Caco-2 (cell line): Measurements from ENCODE around the gene KCNK15. TPM values are rescaled to one million over a fixed set of nuclear protein-coding genes. Genes with fewer than 3 reads are reported as not detected.

Source experiments
- BruUV-seq: library from RNA; stranded (reverse); fragments of 400-500 nt; replicated peaks from 2 replicates; lab custom pipeline; 2021; lab: Mats Ljungman, UMichigan
- CTCF ChIA-PET: fragments of 300-600 bp; sonication (Branson Sonifier 250); formaldehyde crosslinking; loops from one replicate; lab custom pipeline; 2022; ENCODE audit warnings: antibody characterized with exemption; lab: Charles Lee
- POLR2A ChIA-PET: fragments of 300-600 bp; sonication (Branson Sonifier 250); formaldehyde crosslinking; loops from one replicate; lab custom pipeline; 2022; ENCODE audit warnings: antibody characterized with exemption; lab: Charles Lee
- DNase-seq, 2 experiments: peaks; one replicate each; pipeline versions ENCODE4 v3.0.0 to v3.0.0-alpha.2; 2020 to 2022
- H3K27me3 ChIP-seq: replicated peaks from 2 replicates; pipeline ENCODE4 v1.6.0; 2011; ENCODE audit warnings: low read length; ENCODE audit not compliant: control insufficient read depth, insufficient read depth
- H3K36me3 ChIP-seq: 2 replicates; pipeline ENCODE4 v1.5.1; 2011; ENCODE audit warnings: low read length; ENCODE audit not compliant: control insufficient read depth, insufficient read depth
- H3K4me1 ChIP-seq: fragments of 250-450 bp; sonication (Bioruptor Pico); 2 replicates; pipeline ENCODE4 v1.5.1; 2020; ENCODE audit warnings: mild to moderate bottlenecking
- H3K4me3 ChIP-seq: 2 replicates; pipeline ENCODE4 v1.5.1; 2011; ENCODE audit warnings: low read depth, mild to moderate bottlenecking, control low read depth, low read length
- H3K9me3 ChIP-seq: fragments of 250-450 bp; sonication (Bioruptor Pico); 2 replicates; pipeline ENCODE4 v1.5.1; 2020; ENCODE audit warnings: mild to moderate bottlenecking, moderate library complexity
- H3K27ac Mint-ChIP-seq: one replicate; pipeline ENCODE4 v1.8.0; 2022; ENCODE audit warnings: mixed read lengths; ENCODE audit not compliant: unreplicated experiment
- H3K27me3 Mint-ChIP-seq: one replicate; pipeline ENCODE4 v1.8.0; 2022; ENCODE audit warnings: mixed read lengths; ENCODE audit not compliant: insufficient read depth, unreplicated experiment
- H3K36me3 Mint-ChIP-seq: one replicate; pipeline ENCODE4 v1.8.0; 2022; ENCODE audit warnings: mild to moderate bottlenecking, mixed read lengths; ENCODE audit not compliant: insufficient read depth, unreplicated experiment
- H3K4me1 Mint-ChIP-seq: one replicate; pipeline ENCODE4 v1.8.0; 2022; ENCODE audit warnings: low read depth, mixed read lengths; ENCODE audit not compliant: unreplicated experiment
- H3K4me3 Mint-ChIP-seq: one replicate; pipeline ENCODE4 v1.8.0; 2022; ENCODE audit warnings: mild to moderate bottlenecking, moderate library complexity, mixed read lengths; ENCODE audit not compliant: unreplicated experiment
- H3K9me3 Mint-ChIP-seq: one replicate; pipeline ENCODE4 v1.8.0; 2022; ENCODE audit warnings: mixed read lengths; ENCODE audit not compliant: unreplicated experiment
- CTCF ChIP-seq, 2 experiments: fragments of 200-600 bp in 1 of 2; IDR thresholded peaks; 1 replicate in 1 of 2; 2 replicates in 1 of 2; pipeline versions ENCODE4 v1.5.1 to v1.8.0; 2011 to 2022; ENCODE audit warnings: antibody characterized with exemption in 1 of 2, control low read depth in 1 of 2, inconsistent platforms in 1 of 2, low read depth in 1 of 2, low read length in 1 of 2, mild to moderate bottlenecking in 1 of 2, moderate library complexity in 1 of 2; ENCODE audit not compliant: insufficient read depth in 1 of 2, severe bottlenecking in 1 of 2, unreplicated experiment in 1 of 2
- intact Hi-C: fragments of 100-400 bp; cut with micrococcal nuclease; formaldehyde crosslinking; loops from one replicate; pipeline ENCODE4 v1.10.0; 2022; ENCODE audit not compliant: unreplicated experiment
- total RNA-seq: library from RNA; stranded (reverse); gene quantifications from 2 replicates; pipeline ENCODE4 v1.2.3, GENCODE V29; 2022

The KCNK15 gene
- total RNA-seq, 1 experiment from 2014 or later: 2.9 TPM

- ChIA-PET POLR2A (interaction anchor here (1.7 kb wide), 1 partner anchor 138 kb away, joined by 4 read pairs; the partner anchor contains the start of gene YWHAB), CTCF (interaction anchor here (0.5 to 2.3 kb wide), 37 partner anchors 8 to 399 kb away, joined by 3 to 27 read pairs (median 4); partner anchors contain the start of gene YWHAB)
- intact Hi-C loops: loop anchor here (1.0 to 2.0 kb wide), 5 partner anchors 11 to 120 kb away; no protein-coding TSS in a partner anchor
- peak; percentile 91 to 96 for DNase-seq
- Mint-ChIP-seq H3K27me3 (peaks cover 6% of the 10 kb centered on the region), H3K36me3 (peaks cover 14% of the 10 kb centered on the region), H3K27ac (peak overlapping the region; percentile 85), H3K4me1 (peaks cover 15% of the 10 kb centered on the region), H3K9me3 (no peaks in the 10 kb centered on the region), H3K4me3 (peak overlapping the region; percentile 66)
- Histone ChIP-seq H3K36me3 (no peaks in the 10 kb centered on the region), H3K4me1 (peaks cover 11% of the 10 kb centered on the region), H3K4me3 (no peak overlapping the region), H3K9me3 (no peaks in the 10 kb centered on the region), H3K27me3 (peaks cover 2% of the 10 kb centered on the region; the same call in 1 of the 2 replicates)
- TF ChIP-seq CTCF (IDR thresholded peaks at IDR 0.05; ENCODE audit: insufficient read depth in 1 of 2, low read depth in 1 of 2, low read length in 1 of 2, severe bottlenecking in 1 of 2, unreplicated experiment in 1 of 2): peak; percentile 92 to 96
- BruUV-seq: no TSS peak
These were observed 1.7 kb downstream of the KCNK15 start for GRCh38 chr20:44747166-44748004.

GRCh38 chr20:44748005-44748370, 2.3 kb downstream of the KCNK15 start:
- DNase-seq: peak in 1 of 2 experiments; percentile 36
- no peak overlapping the region for H3K4me3 Mint-ChIP-seq
- H3K27me3 ChIP-seq: peaks cover 2% of the 10 kb centered on the region; the same call in 1 of the 2 replicates
- H3K4me1 Mint-ChIP-seq: peaks cover 15% of the 10 kb centered on the region
- CTCF ChIA-PET: interaction anchor here (0.6 to 2.3 kb wide), 34 partner anchors 9 to 399 kb away, joined by 3 to 27 read pairs (median 4); partner anchors contain the start of gene YWHAB
- H3K27me3 Mint-ChIP-seq: peaks cover 6% of the 10 kb centered on the region
- H3K36me3 ChIP-seq: no peaks in the 10 kb centered on the region
- intact Hi-C loops: no loop called here
- H3K4me3 ChIP-seq: no peak overlapping the region
- POLR2A ChIA-PET: interaction anchor here (1.7 kb wide), 1 partner anchor 137 kb away, joined by 4 read pairs; the partner anchor contains the start of gene YWHAB
- no peaks in the 10 kb centered on the region for H3K9me3 ChIP-seq
- no peak for TF ChIP-seq CTCF (IDR thresholded peaks at IDR 0.05; ENCODE audit: insufficient read depth in 1 of 2, low read depth in 1 of 2, low read length in 1 of 2, severe bottlenecking in 1 of 2, unreplicated experiment in 1 of 2)
- H3K36me3 Mint-ChIP-seq: peaks cover 14% of the 10 kb centered on the region
- BruUV-seq: no TSS peak
- H3K27ac Mint-ChIP-seq: no peak overlapping the region
- no peaks in the 10 kb centered on the region for H3K9me3 Mint-ChIP-seq
- peaks cover 11% of the 10 kb centered on the region for H3K4me1 ChIP-seq

- ChIA-PET POLR2A (interaction anchor here (0.6 kb wide), 1 partner anchor 346 kb away, joined by 3 read pairs; no protein-coding TSS in a partner anchor), CTCF (interaction anchor here (0.6 to 1.0 kb wide), 2 partner anchors 9 to 159 kb away, joined by 3 read pairs; no protein-coding TSS in a partner anchor)
- H3K27me3 Mint-ChIP-seq: peaks cover 3% of the 10 kb centered on the region
- no peak overlapping the region for H3K4me3 Mint-ChIP-seq
- peaks cover 5% of the 10 kb centered on the region; the same call in 1 of the 2 replicates for H3K4me1 ChIP-seq
- no peaks in the 10 kb centered on the region for H3K9me3 Mint-ChIP-seq
- no TSS peak for BruUV-seq
- peaks cover 2% of the 10 kb centered on the region; the same call in 1 of the 2 replicates for H3K27me3 ChIP-seq
- H3K4me1 Mint-ChIP-seq: peaks cover 9% of the 10 kb centered on the region
- H3K27ac Mint-ChIP-seq: no peak overlapping the region
- no peaks in the 10 kb centered on the region for H3K9me3 ChIP-seq
- TF ChIP-seq CTCF (IDR thresholded peaks at IDR 0.05; ENCODE audit: insufficient read depth in 1 of 2, low read depth in 1 of 2, low read length in 1 of 2, severe bottlenecking in 1 of 2, unreplicated experiment in 1 of 2): peak in 1 of 2 experiments; percentile 23
- intact Hi-C loops: no loop called here
- DNase-seq: peak in 1 of 2 experiments; percentile 41
- peaks cover 14% of the 10 kb centered on the region for H3K36me3 Mint-ChIP-seq
- no peaks in the 10 kb centered on the region for H3K36me3 ChIP-seq
- no peak overlapping the region for H3K4me3 ChIP-seq
These were observed 4.6 kb downstream of the KCNK15 start for GRCh38 chr20:44750081-44750805.
